Loucy (cell line): ENCODE data around the gene SLC9A1.

Experiments
- CTCF ChIP-seq: fragments of 200-600 bp; sonication (generic); conservative IDR thresholded peaks from 2 replicates; pipeline ENCODE4 v1.5.1; 2014; ENCODE audit warnings: mild to moderate bottlenecking, antibody characterized with exemption, low read length
- EZH2phosphoT487 ChIP-seq: fragments of 200-600 bp; IDR thresholded peaks from 2 replicates; pipeline ENCODE4 v1.6.1; 2018; ENCODE audit warnings: antibody characterized with exemption, mild to moderate bottlenecking, moderate library complexity, borderline replicate concordance

DNA sequence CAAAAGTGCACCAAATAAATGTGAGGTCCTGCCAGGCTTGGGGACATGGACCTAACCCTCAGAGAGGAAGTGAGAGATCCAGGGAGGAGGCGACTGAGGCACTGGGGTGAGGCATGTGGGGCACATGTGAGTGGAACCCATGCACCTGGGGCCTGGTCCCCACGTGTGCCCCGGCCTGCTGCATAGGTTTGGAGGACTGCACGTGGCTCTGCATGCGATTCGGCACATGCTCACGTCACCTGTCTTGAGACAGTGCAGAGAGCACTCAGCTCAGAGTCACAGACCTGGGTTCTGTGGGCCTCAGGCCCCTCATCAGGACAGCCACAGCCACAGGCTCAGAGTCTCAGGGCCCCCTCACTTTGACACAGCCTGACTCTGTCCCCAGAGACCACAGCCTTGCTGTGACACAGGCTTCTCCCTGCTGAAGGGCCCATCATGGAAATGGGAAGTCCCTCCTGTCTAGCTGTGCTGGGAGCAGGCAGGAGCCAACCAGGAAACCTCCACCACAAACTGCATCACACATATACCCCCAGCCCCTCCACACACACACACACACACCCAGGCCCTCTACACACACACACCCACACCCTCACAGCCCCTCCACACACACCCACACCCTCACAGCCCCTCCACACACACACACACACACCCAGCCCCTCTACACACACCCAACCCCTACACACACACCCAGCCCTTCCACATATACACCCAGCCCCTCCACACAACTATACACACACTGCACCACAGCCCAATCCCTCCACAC is 48.2 kb downstream of the SLC9A1 start:
- no peak for TF ChIP-seq CTCF
- no peak for TF ChIP-seq EZH2phosphoT487
